Measurements from ENCODE around the gene TPGS2. TPM values are rescaled to one million over a fixed set of nuclear protein-coding genes. Genes with fewer than 3 reads are reported as not detected.

The TPGS2 gene
- total and polyA plus RNA-seq, 2 experiments from 2014 or later = 161 to 185 TPM

DNA sequence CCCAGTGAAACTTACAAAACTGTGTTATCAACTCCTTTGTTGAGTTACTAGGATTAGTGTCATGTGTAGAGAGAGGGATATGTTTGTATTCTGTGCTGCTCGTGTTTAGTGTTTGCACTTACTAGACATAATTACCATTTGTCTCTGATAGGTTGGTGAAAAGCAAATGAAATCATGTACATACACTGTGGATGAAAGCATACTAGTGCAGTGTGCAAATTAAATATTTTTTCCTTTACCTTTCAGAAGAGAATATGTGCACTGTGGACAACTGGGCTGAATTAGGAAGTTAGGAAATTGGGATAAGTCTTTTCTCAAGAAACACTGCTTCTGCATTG, 1.3 kb upstream of the TPGS2 start:
- no peaks in the 10 kb centered on the region for H3K27me3 ChIP-seq
- no peaks in the 10 kb centered on the region for H3K36me3 ChIP-seq
- no peak overlapping the region for H3K4me3 ChIP-seq
- DNase-seq (ENCODE audit: low read depth in 1 of 2, low spot score in 1 of 2) = no peak
- no peak overlapping the region for H3K27ac ChIP-seq
- no peak for TF ChIP-seq CTCF (IDR thresholded peaks at IDR 0.05; ENCODE audit: low read depth, low read length)
- no peaks in the 10 kb centered on the region for H3K4me1 ChIP-seq (ENCODE audit: low read depth)
- no peaks in the 10 kb centered on the region for H3K9me3 ChIP-seq (ENCODE audit: low read depth)

- Histone ChIP-seq H3K27ac (peak overlapping the region; percentile 11), H3K9me3 (ENCODE audit: low read depth) (no peaks in the 10 kb centered on the region), H3K27me3 (no peaks in the 10 kb centered on the region), H3K36me3 (no peaks in the 10 kb centered on the region), H3K4me1 (ENCODE audit: low read depth) (no peaks in the 10 kb centered on the region), H3K4me3 (peak overlapping the region; percentile 85)
- DNase-seq (ENCODE audit: low read depth in 1 of 2, low spot score in 1 of 2) = peak in 1 of 2 donors; percentile 14
- TF ChIP-seq CTCF (IDR thresholded peaks at IDR 0.05; ENCODE audit: low read depth, low read length) = no peak
These were observed 758 bp upstream of the TPGS2 start for GRCh38 chr18:36829362-36830157.

- Histone ChIP-seq H3K36me3 (no peaks in the 10 kb centered on the region), H3K4me1 (ENCODE audit: low read depth) (no peaks in the 10 kb centered on the region), H3K9me3 (ENCODE audit: low read depth) (no peaks in the 10 kb centered on the region), H3K27ac (peak overlapping the region; percentile 11), H3K4me3 (peak overlapping the region; percentile 85), H3K27me3 (no peaks in the 10 kb centered on the region)
- no peak for TF ChIP-seq CTCF (IDR thresholded peaks at IDR 0.05; ENCODE audit: low read depth, low read length)
- peak in 1 of 2 donors; percentile 76 for DNase-seq (ENCODE audit: low read depth in 1 of 2, low spot score in 1 of 2)
These were observed 609 bp downstream of the TPGS2 start for GRCh38 chr18:36828157-36828629.

GRCh38 chr18:36826556-36826955, 2.2 kb downstream of the TPGS2 start:
- H3K9me3 ChIP-seq (ENCODE audit: low read depth) = no peaks in the 10 kb centered on the region
- TF ChIP-seq CTCF (IDR thresholded peaks at IDR 0.05; ENCODE audit: low read depth, low read length) = no peak
- no peaks in the 10 kb centered on the region for H3K27me3 ChIP-seq

GRCh38 chr18:36825526-36825925, 3.3 kb downstream of the TPGS2 start:
- H3K9me3 ChIP-seq (ENCODE audit: low read depth) = no peaks in the 10 kb centered on the region
- no peak for TF ChIP-seq CTCF (IDR thresholded peaks at IDR 0.05; ENCODE audit: low read depth, low read length)
- H3K27me3 ChIP-seq = no peaks in the 10 kb centered on the region
- no peaks in the 10 kb centered on the region for H3K4me1 ChIP-seq (ENCODE audit: low read depth)
- no peaks in the 10 kb centered on the region for H3K36me3 ChIP-seq
- no peak overlapping the region for H3K27ac ChIP-seq
- H3K4me3 ChIP-seq = no peak overlapping the region
- DNase-seq (ENCODE audit: low read depth in 1 of 2, low spot score in 1 of 2) = no peak

More at GRCh38 chr18:36826556-36826955, 2.2 kb downstream of the TPGS2 start:
- DNase-seq (ENCODE audit: low read depth in 1 of 2, low spot score in 1 of 2) = no peak
- H3K36me3 ChIP-seq = no peaks in the 10 kb centered on the region
- H3K4me1 ChIP-seq (ENCODE audit: low read depth) = no peaks in the 10 kb centered on the region
- H3K4me3 ChIP-seq = no peak overlapping the region
- no peak overlapping the region for H3K27ac ChIP-seq
